Measurements from ENCODE around the gene USF1.
"Not testable (repeated sequence)": the region's sequence is repeated elsewhere in the genome, so short reads cannot be mapped to it uniquely, and the experiment has no call there.

Gene USF1

GRCh38 chr1:161021165-161021969 is 24.4 kb downstream of the USF1 start:
- no peak overlapping the region for H3K27ac ChIP-seq (ENCODE audit: low read length)
- no peaks in the 10 kb centered on the region for H3K27me3 ChIP-seq (ENCODE audit: insufficient read depth, low read length, poor library complexity)
- no peaks in the 10 kb centered on the region for H4K20me1 ChIP-seq (ENCODE audit: insufficient read depth, low read length)
- H3K4me2 ChIP-seq (ENCODE audit: insufficient read depth, low read length) = no peak overlapping the region
- DNase-seq (no peak), ATAC-seq (ENCODE audit: insufficient read depth, low read depth) (peak; percentile 55; the same call in 2 of the 3 replicates)
- H3K79me2 ChIP-seq (ENCODE audit: insufficient read depth, low read length) = no peaks in the 10 kb centered on the region
- H3K36me3 ChIP-seq (ENCODE audit: insufficient read depth, low read length) = no peaks in the 10 kb centered on the region
- H3K9ac ChIP-seq (ENCODE audit: low read depth, low read length) = no peak overlapping the region
- H2AFZ ChIP-seq (ENCODE audit: low read depth, low read length) = no peak overlapping the region
- TF ChIP-seq EZH2 (IDR thresholded peaks at IDR 0.05; ENCODE audit: borderline replicate concordance, low read depth, low read length, severe bottlenecking) (no peak), CTCF (IDR thresholded peaks at IDR 0.05; ENCODE audit: borderline replicate concordance, extremely low read depth, low read length, poor library complexity, severe bottlenecking) (no peak)
- no peaks in the 10 kb centered on the region for H3K4me1 ChIP-seq (ENCODE audit: insufficient read depth, low read length)
- no peak overlapping the region for H3K4me3 ChIP-seq (ENCODE audit: low read depth in 1 of 2, low read length in 2 of 2)
- H3K9me3 ChIP-seq (ENCODE audit: insufficient read depth, low read length, severe bottlenecking) = no peaks in the 10 kb centered on the region

- Histone ChIP-seq H2AFZ (ENCODE audit: low read depth, low read length) (no peak within 1 kb of the TSS), H3K36me3 (ENCODE audit: insufficient read depth, low read length) (no peaks in the 10 kb centered on the region), H3K27ac (ENCODE audit: low read length) (no peak within 1 kb of the TSS), H4K20me1 (ENCODE audit: insufficient read depth, low read length) (no peaks in the 10 kb centered on the region), H3K9me3 (ENCODE audit: insufficient read depth, low read length, severe bottlenecking) (no peaks in the 10 kb centered on the region), H3K4me2 (ENCODE audit: insufficient read depth, low read length) (no peak within 1 kb of the TSS), H3K4me3 (ENCODE audit: low read depth in 1 of 2, low read length in 2 of 2) (no peak within 1 kb of the TSS), H3K27me3 (ENCODE audit: insufficient read depth, low read length, poor library complexity) (no peaks in the 10 kb centered on the region), H3K4me1 (ENCODE audit: insufficient read depth, low read length) (no peaks in the 10 kb centered on the region), H3K79me2 (ENCODE audit: insufficient read depth, low read length) (no peaks in the 10 kb centered on the region), H3K9ac (ENCODE audit: low read depth, low read length) (no peak within 1 kb of the TSS)
- ATAC-seq (ENCODE audit: insufficient read depth, low read depth) (0 out of 3 replicates have a peak, but pooled peaks have one; percentile 19), DNase-seq (no peak)
- no peak for TF ChIP-seq CTCF (IDR thresholded peaks at IDR 0.05; ENCODE audit: borderline replicate concordance, extremely low read depth, low read length, poor library complexity, severe bottlenecking)
- TF ChIP-seq EZH2 (IDR thresholded peaks at IDR 0.05; ENCODE audit: borderline replicate concordance, low read depth, low read length, severe bottlenecking) = no peak
Measured at GRCh38 chr1:161020509-161021164, 25.1 kb downstream of the USF1 start, which contains the start of gene F11R. Gene F11R, minus strand, starts transcription at chr1:161021152. Its CDS starts 79 bp downstream, at chr1:161021073.

- no peak overlapping the region for H3K27ac ChIP-seq (ENCODE audit: low read length)
- no peaks in the 10 kb centered on the region for H4K20me1 ChIP-seq (ENCODE audit: insufficient read depth, low read length)
- no peak overlapping the region for H3K4me2 ChIP-seq (ENCODE audit: insufficient read depth, low read length)
- ATAC-seq (ENCODE audit: insufficient read depth, low read depth) (no peak), DNase-seq (no peak)
- no peaks in the 10 kb centered on the region for H3K9me3 ChIP-seq (ENCODE audit: insufficient read depth, low read length, severe bottlenecking)
- no peak overlapping the region for H3K9ac ChIP-seq (ENCODE audit: low read depth, low read length)
- H3K4me3 ChIP-seq (ENCODE audit: low read depth in 1 of 2, low read length in 2 of 2) = no peak overlapping the region
- TF ChIP-seq CTCF (IDR thresholded peaks at IDR 0.05; ENCODE audit: borderline replicate concordance, extremely low read depth, low read length, poor library complexity, severe bottlenecking) (no peak), EZH2 (IDR thresholded peaks at IDR 0.05; ENCODE audit: borderline replicate concordance, low read depth, low read length, severe bottlenecking) (no peak)
- no peak overlapping the region for H2AFZ ChIP-seq (ENCODE audit: low read depth, low read length)
- no peaks in the 10 kb centered on the region for H3K36me3 ChIP-seq (ENCODE audit: insufficient read depth, low read length)
- no peaks in the 10 kb centered on the region for H3K79me2 ChIP-seq (ENCODE audit: insufficient read depth, low read length)
- no peaks in the 10 kb centered on the region for H3K4me1 ChIP-seq (ENCODE audit: insufficient read depth, low read length)
- no peaks in the 10 kb centered on the region for H3K27me3 ChIP-seq (ENCODE audit: insufficient read depth, low read length, poor library complexity)
Measured at GRCh38 chr1:161019751-161020495, 25.9 kb downstream of the USF1 start.

GRCh38 chr1:161019111-161019660 is 26.6 kb downstream of the USF1 start:
- DNase-seq; H3K27ac ChIP-seq (ENCODE audit: low read length); H3K79me2 ChIP-seq (ENCODE audit: insufficient read depth, low read length); H3K9me3 ChIP-seq (ENCODE audit: insufficient read depth, low read length, severe bottlenecking); H3K27me3 ChIP-seq (ENCODE audit: insufficient read depth, low read length, poor library complexity); H4K20me1 ChIP-seq (ENCODE audit: insufficient read depth, low read length); H3K4me1 ChIP-seq (ENCODE audit: insufficient read depth, low read length); H3K36me3 ChIP-seq (ENCODE audit: insufficient read depth, low read length); H3K4me3 ChIP-seq (ENCODE audit: low read depth in 1 of 2, low read length in 2 of 2); H3K9ac ChIP-seq (ENCODE audit: low read depth, low read length); H3K4me2 ChIP-seq (ENCODE audit: insufficient read depth, low read length); ATAC-seq (ENCODE audit: insufficient read depth, low read depth); H2AFZ ChIP-seq (ENCODE audit: low read depth, low read length): not testable (repeated sequence)

All from DND-41 (cell line).